Stimulated activated CD4-positive, alpha-beta T cell treated with anti-CD3 and anti-CD28 coated beads, TNF-alpha, amount 100 ng/mL, for 24 hours (primary cell): ENCODE data around the gene FADS2.

Source experiments
- DNase-seq, 3 experiments: peaks; one replicate each; pipeline ENCODE4 v3.0.0-alpha.2; 2020; ENCODE audit warnings: low read depth in 3 of 3

Gene FADS2

DNA sequence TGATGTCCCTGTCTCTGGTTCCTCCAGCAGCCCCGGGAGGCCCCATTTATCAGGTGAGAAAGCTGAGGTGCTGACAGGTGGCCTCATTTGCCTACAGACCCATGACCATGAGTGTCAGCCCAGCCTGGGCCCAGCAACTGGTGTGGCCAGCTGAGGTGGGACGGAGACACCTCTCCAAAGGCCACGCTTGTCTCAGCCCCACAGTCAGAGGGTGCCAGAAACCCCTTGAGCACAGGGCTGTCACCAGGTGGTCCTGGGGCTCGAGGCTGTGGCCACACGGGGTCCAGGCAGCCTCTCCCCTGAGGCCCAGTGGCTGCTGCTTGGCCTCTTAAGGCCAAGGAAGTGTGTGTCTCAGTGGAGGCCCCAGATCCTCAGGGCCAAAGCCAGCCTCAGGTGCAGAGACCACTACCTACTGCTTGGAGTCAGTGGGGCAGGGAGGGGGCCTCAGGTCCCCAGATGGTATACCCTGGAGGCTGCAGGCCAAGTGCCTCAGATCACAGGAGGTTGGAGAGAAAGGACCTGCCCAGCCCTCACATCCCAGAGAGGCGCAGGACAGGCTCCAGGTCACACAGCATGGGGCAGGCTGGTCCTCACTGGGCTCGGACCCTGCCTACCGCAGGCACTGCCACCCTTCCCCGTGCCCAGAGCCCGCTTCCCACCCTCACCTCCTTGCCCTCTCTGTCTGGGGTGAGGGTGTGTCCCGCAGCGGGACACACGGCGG lies 77.9 kb downstream of the FADS2 start:
- no peak for DNase-seq

GRCh38 chr11:61906522-61906909 lies 78.4 kb downstream of the FADS2 start:
- no peak for DNase-seq

DNA sequence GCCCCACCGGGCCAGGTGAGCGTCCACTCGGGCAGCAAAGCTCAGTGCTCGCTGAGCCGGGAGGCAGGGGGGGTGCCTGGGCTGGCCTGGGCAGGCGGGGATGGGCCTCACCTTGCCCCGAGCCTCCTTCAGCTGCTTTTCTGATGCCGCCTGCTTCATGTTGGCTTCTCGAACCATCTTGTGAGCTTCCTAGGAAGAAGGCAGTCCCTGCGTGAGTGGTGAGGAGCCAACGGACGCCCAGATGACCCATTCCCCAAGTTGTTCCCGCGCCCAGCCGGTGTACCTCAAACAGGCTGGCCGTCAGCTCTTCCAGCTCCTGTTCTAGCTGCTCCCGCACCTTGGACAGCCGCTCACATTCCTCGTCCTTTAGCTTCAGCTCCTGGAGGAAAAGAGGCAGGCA lies 79.2 kb downstream of the FADS2 start:
- DNase-seq = no peak

- DNase-seq = no peak
Observed at GRCh38 chr11:61907871-61908729, 80.0 kb downstream of the FADS2 start.

- DNase-seq = no peak
Observed at GRCh38 chr11:61908730-61909316, 80.7 kb downstream of the FADS2 start.

DNA sequence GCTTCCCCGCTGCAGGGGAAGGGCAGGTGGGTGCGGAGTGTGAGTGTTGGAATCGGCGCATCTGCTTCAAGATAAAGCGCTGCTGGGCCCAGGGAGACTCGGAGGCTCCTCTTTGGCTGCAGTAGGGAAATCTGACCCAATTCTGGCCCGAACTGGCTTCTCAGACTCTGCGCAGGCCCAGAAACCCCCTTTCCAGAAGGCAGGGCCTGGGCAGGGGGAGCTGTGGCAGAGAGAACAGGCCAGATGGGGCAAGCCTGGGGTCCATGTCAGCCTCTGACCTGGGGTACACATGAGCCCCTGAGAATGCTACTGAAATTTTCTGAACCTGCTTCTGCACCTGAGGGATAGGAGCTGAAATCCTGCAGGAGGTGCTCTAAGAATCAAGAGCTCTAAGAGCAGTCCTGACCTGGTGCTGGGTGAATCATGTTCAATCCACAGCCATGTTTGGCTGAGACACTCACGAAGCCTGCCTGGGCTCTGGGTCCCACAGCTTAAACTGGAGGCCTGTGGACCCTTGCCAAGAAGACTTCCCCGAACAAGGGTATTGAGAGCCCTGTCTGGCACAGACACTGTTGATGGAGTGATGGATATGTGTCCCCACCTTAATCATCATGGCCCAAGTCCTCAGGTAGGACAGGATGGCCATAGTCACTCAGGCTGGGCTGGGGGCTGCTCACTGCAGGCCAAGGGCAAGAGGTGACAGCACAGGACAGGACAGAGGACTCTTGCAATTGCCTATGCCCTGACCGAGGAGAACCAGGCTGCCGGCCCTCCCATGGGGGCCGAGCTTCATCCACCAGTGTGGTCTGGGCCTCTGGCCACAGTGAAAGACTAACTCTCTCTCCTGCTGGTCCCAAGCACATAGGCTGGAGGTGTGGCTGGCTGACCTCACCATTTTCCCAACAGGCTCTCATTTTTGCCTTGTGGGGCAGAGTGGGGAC lies 82.4 kb downstream of the FADS2 start:
- no peak for DNase-seq

GRCh38 chr11:61911128-61911700 lies 83.1 kb downstream of the FADS2 start:
- DNase-seq = no peak

DNA sequence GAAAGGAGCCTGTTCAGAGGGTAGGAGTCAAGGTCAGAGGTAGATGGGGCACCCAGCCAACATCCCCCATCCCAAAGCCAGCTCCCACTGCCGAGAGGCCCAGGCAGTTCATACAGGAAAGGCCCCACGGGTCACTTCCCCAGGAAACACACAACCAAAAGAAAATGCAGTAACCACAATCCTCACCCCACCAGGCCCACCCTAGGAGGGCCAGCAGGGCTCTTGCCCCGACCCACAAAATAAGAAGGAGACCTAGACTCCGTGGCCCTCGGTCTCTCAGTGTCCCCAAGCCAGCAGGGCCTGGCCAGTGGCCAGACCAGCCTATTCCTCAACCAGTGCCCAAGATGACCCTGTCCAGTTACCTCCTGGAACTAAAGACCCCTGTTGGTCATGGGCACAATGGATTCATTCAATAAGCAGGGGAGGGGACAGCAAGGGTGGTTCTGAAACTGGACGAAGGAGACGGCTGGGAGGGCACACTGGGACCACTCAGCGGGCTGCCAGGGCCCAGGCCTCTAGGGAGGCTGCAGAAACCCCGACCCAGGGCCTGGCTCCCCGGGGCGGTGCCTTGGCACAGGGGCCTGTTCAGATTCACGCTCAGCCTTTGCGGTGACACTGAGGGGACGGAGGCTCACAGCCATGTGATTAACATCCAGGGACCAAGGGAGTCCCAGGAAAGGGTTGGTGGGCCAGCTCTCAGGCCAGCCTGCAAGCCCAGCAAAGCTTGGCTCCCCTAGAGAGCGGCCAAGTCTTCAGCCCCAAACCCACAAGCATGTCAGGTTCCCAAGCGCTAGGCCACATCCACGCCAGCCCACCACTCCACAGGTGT lies 83.8 kb downstream of the FADS2 start:
- no peak for DNase-seq

- DNase-seq = no peak
Observed at GRCh38 chr11:61912530-61912898, 84.4 kb downstream of the FADS2 start.

DNA sequence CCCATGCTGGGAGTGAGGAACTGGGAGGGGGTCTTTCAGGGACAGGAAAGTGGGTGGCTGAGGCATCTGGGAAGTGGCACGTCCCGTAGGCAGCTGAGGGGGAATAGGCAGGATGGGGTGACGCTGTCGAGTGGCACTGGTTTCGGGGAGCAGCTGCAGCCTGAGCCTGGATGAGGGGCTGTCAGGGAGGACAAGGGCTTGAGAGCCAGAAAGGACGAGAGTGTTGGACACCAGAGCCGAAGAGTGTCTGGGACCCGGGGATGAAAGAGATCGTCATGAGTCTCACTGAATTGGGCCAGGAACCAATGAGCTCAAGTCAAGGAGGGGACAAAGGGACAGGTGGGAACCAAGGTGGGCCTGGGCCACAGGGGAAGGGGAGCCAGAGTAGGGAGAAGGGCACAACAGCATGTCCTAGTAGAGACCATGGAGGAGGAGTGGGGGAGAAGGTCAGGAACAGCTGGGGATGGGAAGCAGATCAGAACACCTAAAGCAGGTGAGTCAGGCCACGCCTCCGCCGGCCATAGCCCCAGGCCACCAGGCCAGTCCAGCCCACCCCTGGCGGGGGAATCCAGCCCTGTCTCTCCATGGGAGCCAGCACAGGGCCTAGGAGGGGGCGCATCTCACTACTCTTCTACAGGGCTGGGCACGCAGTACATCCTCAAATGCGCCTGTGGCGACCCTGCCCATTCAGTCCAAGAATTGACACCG lies 85.0 kb downstream of the FADS2 start:
- DNase-seq = no peak

GRCh38 chr11:61913699-61914395 lies 85.7 kb downstream of the FADS2 start:
- DNase-seq = no peak

- DNase-seq = no peak
Observed at GRCh38 chr11:61914471-61915171, 86.5 kb downstream of the FADS2 start.

GRCh38 chr11:61916737-61917333 lies 88.7 kb downstream of the FADS2 start:
- no peak for DNase-seq
